GDM1 (cell line): ENCODE results near the gene DISP2.

Experiments used
- DNase-seq: peaks from one replicate; lab custom pipeline; 2025; lab: John Stamatoyannopoulos, UW

The DISP2 gene

GRCh38 chr15:40421246-40422157 is 63.5 kb downstream of the DISP2 start:
- DNase-seq = peak; percentile 69

- no peak for DNase-seq
Observed at GRCh38 chr15:40424483-40425115, 66.6 kb downstream of the DISP2 start.

GRCh38 chr15:40425681-40426080 is 67.7 kb downstream of the DISP2 start:
- DNase-seq = no peak

GRCh38 chr15:40427188-40427587 is 69.2 kb downstream of the DISP2 start:
- DNase-seq = no peak

GRCh38 chr15:40428185-40428584 is 70.2 kb downstream of the DISP2 start:
- DNase-seq = no peak
